SK-N-SH (cell line): ENCODE measurements around the gene SCNN1B. TPM values are rescaled to one million over a fixed set of nuclear protein-coding genes. Genes with fewer than 3 reads are reported as not detected.

Experiments
- CTCF ChIA-PET: fragments of 300-600, 350-600 bp; formaldehyde crosslinking; extraction: SDS; loops from one replicate; lab custom pipeline; 2021; lab: Yijun Ruan, JAX
- POLR2A ChIA-PET: fragments of 350-600 bp; sonication (Branson Sonifier 250); formaldehyde crosslinking; extraction: SDS; loops from one replicate; lab custom pipeline; 2020; ENCODE audit warnings: antibody characterized with exemption, inconsistent platforms; lab: Yijun Ruan, JAX
- DNase-seq: peaks from one replicate; pipeline ENCODE4 v3.0.0; 2012
- H2AFZ ChIP-seq: fragments of 200-600 bp; sonication (generic); 2 replicates; pipeline ENCODE4 v1.8.1; 2016; ENCODE audit warnings: antibody characterized with exemption, mild to moderate bottlenecking, low read depth
- H3F3A ChIP-seq: fragments of 200-600 bp; sonication (generic); replicated peaks from 2 replicates; pipeline ENCODE3; 2016; ENCODE audit warnings: antibody characterized with exemption, mild to moderate bottlenecking; ENCODE audit not compliant: insufficient read depth
- H3K27ac ChIP-seq, 2 experiments: fragments of 200-500 bp in 1 of 2; fragments of 200-600 bp in 1 of 2; sonication (Bioruptor generic) in 1 of 2; sonication (generic), shearing (Covaris generic) in 1 of 2; 2 replicates each; pipeline versions ENCODE4 v1.5.1 to v1.6.1; 2014 to 2016; ENCODE audit warnings: low read depth in 2 of 2, inconsistent platforms in 1 of 2, low read length in 1 of 2, mild to moderate bottlenecking in 1 of 2, mixed read lengths in 1 of 2
- H3K27me3 ChIP-seq: fragments of 200-600 bp; sonication (generic), shearing (Covaris generic); 2 replicates; pipeline ENCODE4 v1.6.1; 2016; ENCODE audit warnings: mixed run types; ENCODE audit not compliant: insufficient read depth
- H3K36me3 ChIP-seq, 2 experiments: fragments of 200-500 bp in 1 of 2; fragments of 200-600 bp in 1 of 2; sonication (Bioruptor generic) in 1 of 2; sonication (generic) in 1 of 2; replicated peaks in 1 of 2; 2 replicates each; pipeline versions ENCODE3 to v1.5.1; 2014 to 2016; ENCODE audit warnings: low read length in 1 of 2, mild to moderate bottlenecking in 1 of 2; ENCODE audit not compliant: insufficient read depth in 2 of 2, control insufficient read depth in 1 of 2
- H3K4me1 ChIP-seq, 2 experiments: fragments of 200-500 bp in 1 of 2; fragments of 200-600 bp in 1 of 2; sonication (Bioruptor generic) in 1 of 2; sonication (generic), shearing (Covaris generic) in 1 of 2; 2 replicates each; pipeline versions ENCODE4 v1.5.1 to v1.6.1; 2014 to 2016; ENCODE audit warnings: low read depth in 1 of 2, low read length in 1 of 2, mixed run types in 1 of 2; ENCODE audit not compliant: insufficient read depth in 2 of 2, control insufficient read depth in 1 of 2
- H3K4me2 ChIP-seq: fragments of 200-600 bp; sonication (generic), shearing (Covaris generic); 2 replicates; pipeline ENCODE4 v1.6.1; 2017; ENCODE audit warnings: mixed run types
- H3K4me3 ChIP-seq, 2 experiments: fragments of 200-500 bp in 1 of 2; fragments of 200-600 bp in 1 of 2; sonication (Bioruptor generic) in 1 of 2; sonication (generic), shearing (Covaris generic) in 1 of 2; 2 replicates each; pipeline versions ENCODE4 v1.5.1 to v1.8.1; 2014 to 2016; ENCODE audit warnings: low read depth in 2 of 2, inconsistent platforms in 1 of 2, low read length in 1 of 2, mild to moderate bottlenecking in 1 of 2, mixed read lengths in 1 of 2, moderate library complexity in 1 of 2
- H3K79me2 ChIP-seq: fragments of 200-600 bp; sonication (generic); 2 replicates; pipeline ENCODE4 v1.8.1; 2017; ENCODE audit warnings: mild to moderate bottlenecking; ENCODE audit not compliant: insufficient read depth
- H3K9ac ChIP-seq: fragments of 200-600 bp; sonication (generic); 2 replicates; pipeline ENCODE4 v1.6.1; 2017; ENCODE audit warnings: mixed run types
- H3K9me2 ChIP-seq: fragments of 200-600 bp; sonication (generic); 2 replicates; pipeline ENCODE4 v1.6.1; 2017; ENCODE audit warnings: mixed run types
- H3K9me3 ChIP-seq: fragments of 200-600 bp; sonication (generic); 2 replicates; pipeline ENCODE4 v1.6.1; 2017; ENCODE audit warnings: mixed run types, mild to moderate bottlenecking, moderate library complexity
- H4K20me1 ChIP-seq: fragments of 200-600 bp; sonication (generic); 2 replicates; pipeline ENCODE4 v1.6.1; 2017; ENCODE audit warnings: mild to moderate bottlenecking, mixed run types; ENCODE audit not compliant: insufficient read depth
- CHD2 ChIP-seq: fragments of 150-350 bp; IDR thresholded peaks from 2 replicates; pipeline ENCODE4 v1.6.1; 2018; ENCODE audit warnings: low read length; ENCODE audit not compliant: partially characterized antibody
- CTCF ChIP-seq: fragments of 200-600 bp; sonication (generic); IDR thresholded peaks from 2 replicates; pipeline ENCODE4 v1.6.1; 2017; ENCODE audit warnings: antibody characterized with exemption, mild to moderate bottlenecking, moderate library complexity
- ELF1 ChIP-seq: IDR thresholded peaks from 2 replicates; pipeline ENCODE4 v1.4.0; 2012
- EP300 ChIP-seq, 2 experiments: IDR thresholded peaks; 2 replicates each; pipeline versions ENCODE4 v1.4.0 to v1.6.1; 2012; ENCODE audit warnings: borderline replicate concordance in 1 of 2, low read depth in 1 of 2, low read length in 1 of 2
- FOXJ3 ChIP-seq: sonication (generic); formaldehyde crosslinking; IDR thresholded peaks from 2 replicates; pipeline ENCODE4 v1.5.1; 2020; ENCODE audit warnings: mild to moderate bottlenecking, missing genetic modification reagents
- FOXM1 ChIP-seq: IDR thresholded peaks from 2 replicates; pipeline ENCODE4 v1.4.0; 2012; ENCODE audit warnings: low read depth, mild to moderate bottlenecking
- GATA2 ChIP-seq: sonication (generic); formaldehyde crosslinking; IDR thresholded peaks from 2 replicates; pipeline ENCODE4 v1.5.0; 2020; ENCODE audit warnings: mild to moderate bottlenecking, missing genetic modification reagents
- JUND ChIP-seq: IDR thresholded peaks from 2 replicates; pipeline ENCODE4 v1.4.0; 2012
- NRF1 ChIP-seq: IDR thresholded peaks from 2 replicates; pipeline ENCODE4 v1.6.1; 2012; ENCODE audit warnings: low read depth, mild to moderate bottlenecking, low read length
- POLR2AphosphoS5 ChIP-seq: IDR thresholded peaks from 2 replicates; pipeline ENCODE4 v1.6.1; 2012; ENCODE audit warnings: low read depth, low read length
- RAD21 ChIP-seq: IDR thresholded peaks from 2 replicates; pipeline ENCODE4 v1.6.1; 2012; ENCODE audit warnings: mild to moderate bottlenecking, low read length
- RCOR1 ChIP-seq: fragments of 150-350 bp; IDR thresholded peaks from 2 replicates; pipeline ENCODE4 v1.6.1; 2017; ENCODE audit warnings: antibody characterized with exemption, low read length
- RFX5 ChIP-seq: IDR thresholded peaks from 2 replicates; pipeline ENCODE4 v1.6.1; 2012; ENCODE audit warnings: mild to moderate bottlenecking, improper control_type of control experiment, low read length
- RXRA ChIP-seq: IDR thresholded peaks from 2 replicates; pipeline ENCODE4 v1.4.0; 2012; ENCODE audit warnings: low read depth, mild to moderate bottlenecking, borderline replicate concordance
- TEAD4 ChIP-seq: IDR thresholded peaks from 2 replicates; pipeline ENCODE4 v1.4.0; 2012; ENCODE audit warnings: mild to moderate bottlenecking, borderline replicate concordance; ENCODE audit not compliant: insufficient read depth
- YY1 ChIP-seq: IDR thresholded peaks from 2 replicates; pipeline ENCODE4 v1.4.0; 2012; ENCODE audit warnings: low read depth, mild to moderate bottlenecking
- ZBTB33 ChIP-seq: IDR thresholded peaks from 2 replicates; pipeline ENCODE4 v1.4.0; 2012; ENCODE audit warnings: low read depth, borderline replicate concordance
- WGBS: methylation state at CpG from one replicate; pipeline ENCODE4 v1.1.6; 2017; ENCODE audit warnings: low lambda C conversion rate; 5-methylcytosine and 5-hydroxymethylcytosine counted together
- polyA plus RNA-seq, 3 experiments: library from polyadenylated mRNA; depleted of rRNA; stranded (reverse); fragments of >200 nt; gene quantifications; 2 replicates each; pipeline ENCODE4 v1.2.3, GENCODE V29; 2012

Gene SCNN1B
- polyA plus RNA-seq, 1 of the 3 experiments (the other 2 are of a cell fraction) = not detected

- no peaks in the 10 kb centered on the region for H4K20me1 ChIP-seq
- CTCF ChIA-PET = no interaction called here
- no peaks in the 10 kb centered on the region for H3K9me2 ChIP-seq
- H3K9me3 ChIP-seq = no peaks in the 10 kb centered on the region
- H3F3A ChIP-seq = no peaks in the 10 kb centered on the region
- H3K79me2 ChIP-seq = no peaks in the 10 kb centered on the region
- POLR2A ChIA-PET = no interaction called here
- H3K27ac ChIP-seq = no peak overlapping the region
- H3K9ac ChIP-seq = no peak overlapping the region
- WGBS = 93% methylated on average over 4 of the region's 4 CpGs
- no peak overlapping the region for H3K4me2 ChIP-seq
- no peak for TF ChIP-seq RCOR1
- TF ChIP-seq RAD21 = no peak
- no peak for TF ChIP-seq POLR2AphosphoS5
- TF ChIP-seq ELF1 = no peak
- TF ChIP-seq GATA2 = no peak
- TF ChIP-seq TEAD4 = no peak
- TF ChIP-seq CTCF = no peak
- TF ChIP-seq CHD2 = no peak
- TF ChIP-seq RFX5 = no peak
- TF ChIP-seq YY1 = no peak
- no peak for TF ChIP-seq FOXJ3 (CRISPR knock-in tag)
- no peak for TF ChIP-seq RXRA
- no peak for TF ChIP-seq EP300 (IDR thresholded peaks at IDR 0.05; ENCODE audit: borderline replicate concordance in 1 of 2, low read depth in 1 of 2, low read length in 1 of 2)
- TF ChIP-seq JUND = no peak
- TF ChIP-seq FOXM1 = no peak
- TF ChIP-seq NRF1 = no peak
- no peak for TF ChIP-seq ZBTB33
- no peak overlapping the region for H3K4me3 ChIP-seq
- no peaks in the 10 kb centered on the region for H3K27me3 ChIP-seq
- DNase-seq = no peak
- H3K4me1 ChIP-seq = peaks cover 0 to 2% of the 10 kb centered on the region in 2 experiments; a peak in 1 of 4 replicates
- H2AFZ ChIP-seq = no peak overlapping the region
- H3K36me3 ChIP-seq = peaks cover 30 to 53% of the 10 kb centered on the region in 2 experiments
Measured at GRCh38 chr16:23394141-23394831, 92.2 kb downstream of the SCNN1B start.
